ENCODE data around the gene VSX2.
"Not testable (repeated sequence)": the region's sequence is repeated elsewhere in the genome, so short reads cannot be mapped to it uniquely, and the experiment has no call there.

VSX2 gene

DNA sequence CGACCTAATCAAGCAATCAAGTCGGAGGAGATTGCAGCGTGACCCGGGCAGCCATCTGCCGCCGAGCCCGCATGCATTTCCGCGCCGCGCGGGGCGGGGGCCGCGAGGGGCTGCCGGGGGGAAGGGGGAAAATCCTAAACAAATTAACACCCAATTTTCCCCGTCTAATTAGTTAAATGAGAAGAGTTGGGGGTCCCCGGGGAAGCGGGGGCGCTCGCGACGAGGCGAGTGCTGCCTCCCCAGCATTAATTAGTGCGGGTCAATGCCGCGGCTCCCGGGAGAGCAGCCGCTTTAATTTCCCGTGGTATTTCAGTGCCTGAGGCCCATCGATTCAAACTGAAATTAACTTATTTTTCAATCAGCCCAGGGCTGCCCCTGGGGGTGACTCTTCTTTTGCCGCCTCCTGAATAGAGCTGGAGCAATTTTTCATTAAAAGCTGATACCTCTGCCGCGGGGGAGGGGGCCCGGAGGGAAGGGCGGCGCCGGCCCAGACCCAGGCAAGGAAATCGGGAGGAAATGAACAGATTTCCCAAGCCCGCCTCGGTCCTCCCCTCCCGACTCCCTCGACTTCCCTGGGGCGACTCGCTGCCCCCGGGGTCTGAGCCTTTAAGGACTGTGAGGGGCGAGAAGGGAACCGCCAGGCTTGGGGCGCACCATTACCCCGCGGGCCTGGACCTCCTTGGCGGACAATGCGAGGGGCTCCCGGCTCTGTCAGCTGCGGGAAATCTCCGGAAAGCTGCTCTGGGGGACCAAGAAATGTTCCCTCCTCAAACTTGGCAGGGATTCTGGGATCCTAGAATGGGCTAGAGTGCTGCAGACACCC, 18.9 kb downstream of the VSX2 start:
- Histone ChIP-seq H3K9me3 (ENCODE audit: low read length) (no peaks in the 10 kb centered on the region), H3K36me3 (ENCODE audit: insufficient read depth, low read length) (no peaks in the 10 kb centered on the region), H3K27me3 (ENCODE audit: insufficient read depth, low read length) (peaks cover 56% of the 10 kb centered on the region), H3K4me3 (ENCODE audit: low read length) (peak overlapping the region; percentile 53), H3K4me1 (ENCODE audit: insufficient read depth, low read length) (peaks cover 5% of the 10 kb centered on the region), H2AFZ (ENCODE audit: low read depth, low read length) (peak overlapping the region; percentile 72)

DNA sequence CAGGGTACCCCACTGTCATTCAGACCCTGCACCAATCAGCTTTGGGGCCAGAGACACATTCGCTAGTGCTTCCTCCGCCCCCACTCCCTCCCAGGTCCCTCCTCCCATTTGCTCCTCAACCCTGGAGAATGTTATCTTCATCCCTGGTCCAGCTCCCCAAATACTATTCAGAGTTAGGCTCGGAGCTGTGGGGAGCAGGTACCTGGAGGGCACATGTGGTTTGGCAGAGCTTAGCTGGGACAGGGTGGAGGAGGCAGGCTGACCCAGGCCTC, 19.5 kb downstream of the VSX2 start:
- H3K9me3 ChIP-seq (ENCODE audit: low read length): no peaks in the 10 kb centered on the region
- peaks cover 58% of the 10 kb centered on the region for H3K27me3 ChIP-seq (ENCODE audit: insufficient read depth, low read length)
- H3K4me3 ChIP-seq (ENCODE audit: low read length): no peak overlapping the region
- H3K36me3 ChIP-seq (ENCODE audit: insufficient read depth, low read length): no peaks in the 10 kb centered on the region
- H2AFZ ChIP-seq (ENCODE audit: low read depth, low read length): no peak overlapping the region
- peaks cover 5% of the 10 kb centered on the region for H3K4me1 ChIP-seq (ENCODE audit: insufficient read depth, low read length)

GRCh38 chr14:74259513-74259912, 20.3 kb downstream of the VSX2 start:
- no peaks in the 10 kb centered on the region for H3K36me3 ChIP-seq (ENCODE audit: insufficient read depth, low read length)
- peaks cover 5% of the 10 kb centered on the region for H3K4me1 ChIP-seq (ENCODE audit: insufficient read depth, low read length)
- H3K27me3 ChIP-seq (ENCODE audit: insufficient read depth, low read length): peaks cover 59% of the 10 kb centered on the region
- no peak overlapping the region for H3K4me3 ChIP-seq (ENCODE audit: low read length)
- no peaks in the 10 kb centered on the region for H3K9me3 ChIP-seq (ENCODE audit: low read length)
- no peak overlapping the region for H2AFZ ChIP-seq (ENCODE audit: low read depth, low read length)

- Histone ChIP-seq H3K36me3 (ENCODE audit: insufficient read depth, low read length) (no peaks in the 10 kb centered on the region), H3K4me3 (ENCODE audit: low read length) (no peak overlapping the region), H2AFZ (ENCODE audit: low read depth, low read length) (no peak overlapping the region), H3K27me3 (ENCODE audit: insufficient read depth, low read length) (peaks cover 55% of the 10 kb centered on the region), H3K4me1 (ENCODE audit: insufficient read depth, low read length) (peaks cover 5% of the 10 kb centered on the region), H3K9me3 (ENCODE audit: low read length) (no peaks in the 10 kb centered on the region)
Measured at GRCh38 chr14:74260525-74261233, 21.4 kb downstream of the VSX2 start.

- Histone ChIP-seq H3K4me3 (ENCODE audit: low read length) (no peak overlapping the region), H2AFZ (ENCODE audit: low read depth, low read length) (no peak overlapping the region), H3K4me1 (ENCODE audit: insufficient read depth, low read length) (peaks cover 5% of the 10 kb centered on the region), H3K9me3 (ENCODE audit: low read length) (no peaks in the 10 kb centered on the region), H3K36me3 (ENCODE audit: insufficient read depth, low read length) (no peaks in the 10 kb centered on the region), H3K27me3 (ENCODE audit: insufficient read depth, low read length) (peaks cover 56% of the 10 kb centered on the region)
Measured at GRCh38 chr14:74261288-74261687, 22.0 kb downstream of the VSX2 start.

DNA sequence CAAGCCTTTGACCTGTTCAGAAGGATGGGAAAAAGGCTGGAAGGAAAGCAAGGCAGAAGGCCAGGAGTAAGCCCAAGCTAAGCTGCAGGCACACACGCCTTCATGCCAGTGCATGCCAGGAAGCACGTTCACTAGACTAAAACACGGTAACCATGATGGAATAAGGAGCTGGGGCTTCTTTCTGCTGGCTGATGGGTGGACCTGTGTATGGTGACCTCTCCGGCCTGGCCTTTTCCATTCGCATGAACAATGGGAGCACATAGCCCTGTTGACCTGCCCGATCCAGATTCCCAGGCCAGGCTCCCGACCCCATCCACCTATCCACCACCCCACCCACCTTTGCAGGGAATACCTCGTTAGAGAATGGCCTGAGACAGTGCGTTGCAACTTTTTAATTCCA, 22.8 kb downstream of the VSX2 start:
- peaks cover 5% of the 10 kb centered on the region for H3K4me1 ChIP-seq (ENCODE audit: insufficient read depth, low read length)
- no peaks in the 10 kb centered on the region for H3K9me3 ChIP-seq (ENCODE audit: low read length)
- no peaks in the 10 kb centered on the region for H3K36me3 ChIP-seq (ENCODE audit: insufficient read depth, low read length)
- no peak overlapping the region for H3K4me3 ChIP-seq (ENCODE audit: low read length)
- H3K27me3 ChIP-seq (ENCODE audit: insufficient read depth, low read length): peaks cover 55% of the 10 kb centered on the region
- no peak overlapping the region for H2AFZ ChIP-seq (ENCODE audit: low read depth, low read length)

DNA sequence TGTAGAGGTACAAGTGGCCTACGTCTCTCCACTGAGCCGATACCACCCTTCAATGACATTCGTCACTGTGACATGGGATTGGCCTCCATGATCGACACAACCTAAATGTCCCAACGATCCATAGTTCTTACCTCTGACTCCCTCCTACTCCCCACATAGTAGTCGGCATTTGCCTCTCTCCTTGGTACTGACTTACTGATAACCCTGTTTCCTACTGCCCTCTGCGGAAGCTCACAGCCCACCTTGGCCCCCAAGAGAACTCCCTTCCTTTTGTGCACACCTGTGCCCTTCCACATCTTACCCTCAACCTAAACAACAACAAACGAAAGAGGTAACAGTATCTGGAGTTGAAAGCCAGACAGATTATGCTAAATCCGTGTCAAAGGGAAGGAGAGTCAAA, 23.9 kb downstream of the VSX2 start:
- H3K36me3 ChIP-seq (ENCODE audit: insufficient read depth, low read length): no peaks in the 10 kb centered on the region
- H3K27me3 ChIP-seq (ENCODE audit: insufficient read depth, low read length): peaks cover 55% of the 10 kb centered on the region
- H3K4me3 ChIP-seq (ENCODE audit: low read length): no peak overlapping the region
- H2AFZ ChIP-seq (ENCODE audit: low read depth, low read length): no peak overlapping the region
- H3K4me1 ChIP-seq (ENCODE audit: insufficient read depth, low read length): peaks cover 7% of the 10 kb centered on the region
- no peaks in the 10 kb centered on the region for H3K9me3 ChIP-seq (ENCODE audit: low read length)

GRCh38 chr14:74263921-74264320, 24.7 kb downstream of the VSX2 start:
- peaks cover 5% of the 10 kb centered on the region for H3K4me1 ChIP-seq (ENCODE audit: insufficient read depth, low read length)
- no peak overlapping the region for H2AFZ ChIP-seq (ENCODE audit: low read depth, low read length)
- H3K36me3 ChIP-seq (ENCODE audit: insufficient read depth, low read length): no peaks in the 10 kb centered on the region
- no peaks in the 10 kb centered on the region for H3K9me3 ChIP-seq (ENCODE audit: low read length)
- H3K27me3 ChIP-seq (ENCODE audit: insufficient read depth, low read length): peaks cover 47% of the 10 kb centered on the region
- H3K4me3 ChIP-seq (ENCODE audit: low read length): no peak overlapping the region

- Histone ChIP-seq H3K9me3 (ENCODE audit: low read length) (no peaks in the 10 kb centered on the region), H3K4me3 (ENCODE audit: low read length) (no peak overlapping the region), H3K36me3 (ENCODE audit: insufficient read depth, low read length) (no peaks in the 10 kb centered on the region), H3K27me3 (ENCODE audit: insufficient read depth, low read length) (peaks cover 32% of the 10 kb centered on the region), H3K4me1 (ENCODE audit: insufficient read depth, low read length) (peaks cover 5% of the 10 kb centered on the region), H2AFZ (ENCODE audit: low read depth, low read length) (no peak overlapping the region)
Measured at GRCh38 chr14:74265301-74265965, 26.2 kb downstream of the VSX2 start.

DNA sequence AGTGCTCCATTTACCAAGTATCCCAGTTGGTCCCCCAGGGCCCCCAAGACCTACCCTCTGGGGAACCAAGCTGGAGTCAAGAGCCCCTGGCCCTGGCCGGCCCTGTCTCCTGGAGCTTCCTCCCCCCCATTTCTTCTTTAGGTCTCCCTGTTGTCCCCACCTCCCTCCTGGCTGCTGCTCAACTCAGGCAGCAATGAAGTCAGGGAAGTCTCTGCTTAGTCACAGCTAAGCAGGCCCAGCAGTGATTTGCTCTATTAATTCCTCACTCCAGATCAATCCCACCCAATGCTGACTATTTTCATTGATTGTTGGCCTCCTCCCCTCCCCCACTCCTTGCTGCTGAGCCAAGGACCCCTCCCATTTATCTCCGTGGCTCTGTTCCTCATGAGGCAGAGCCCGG, 28.3 kb downstream of the VSX2 start:
- H3K9me3 ChIP-seq (ENCODE audit: low read length): no peaks in the 10 kb centered on the region
- H2AFZ ChIP-seq (ENCODE audit: low read depth, low read length): no peak overlapping the region
- peaks cover 15% of the 10 kb centered on the region for H3K27me3 ChIP-seq (ENCODE audit: insufficient read depth, low read length)
- H3K4me1 ChIP-seq (ENCODE audit: insufficient read depth, low read length): peaks cover 5% of the 10 kb centered on the region
- H3K36me3 ChIP-seq (ENCODE audit: insufficient read depth, low read length): no peaks in the 10 kb centered on the region
- no peak overlapping the region for H3K4me3 ChIP-seq (ENCODE audit: low read length)

GRCh38 chr14:74270382-74271177, 31.3 kb downstream of the VSX2 start:
- H3K9me3 ChIP-seq (ENCODE audit: low read length): not testable (repeated sequence)

DNA sequence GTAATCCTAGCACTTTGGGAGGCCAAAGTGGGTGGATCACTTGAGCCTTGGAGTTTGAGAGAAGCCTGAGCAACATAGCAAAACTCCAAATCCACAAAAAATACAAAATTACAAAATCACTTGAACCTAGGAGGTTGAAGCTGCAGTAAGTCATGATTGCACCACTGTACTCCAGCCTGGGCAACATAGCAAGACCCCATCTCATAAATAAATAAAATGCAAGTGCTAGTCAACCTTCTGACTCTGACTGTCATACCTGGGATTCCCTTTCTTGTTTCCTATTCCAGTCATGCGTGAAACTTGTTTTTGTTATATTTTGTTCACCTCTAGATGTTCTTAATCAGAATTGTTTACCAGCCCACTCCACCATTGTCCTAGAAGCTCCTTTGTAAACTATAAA, 32.1 kb downstream of the VSX2 start:
- Histone ChIP-seq H3K4me1 (ENCODE audit: insufficient read depth, low read length) (peaks cover 5% of the 10 kb centered on the region), H3K27me3 (ENCODE audit: insufficient read depth, low read length) (no peaks in the 10 kb centered on the region), H3K36me3 (ENCODE audit: insufficient read depth, low read length) (no peaks in the 10 kb centered on the region), H3K9me3 (ENCODE audit: low read length) (no peaks in the 10 kb centered on the region), H3K4me3 (ENCODE audit: low read length) (no peak overlapping the region), H2AFZ (ENCODE audit: low read depth, low read length) (no peak overlapping the region)

More at GRCh38 chr14:74270382-74271177, 31.3 kb downstream of the VSX2 start:
- H3K36me3 ChIP-seq (ENCODE audit: insufficient read depth, low read length); H3K4me1 ChIP-seq (ENCODE audit: insufficient read depth, low read length); H2AFZ ChIP-seq (ENCODE audit: low read depth, low read length); H3K27me3 ChIP-seq (ENCODE audit: insufficient read depth, low read length); H3K4me3 ChIP-seq (ENCODE audit: low read length): not testable (repeated sequence)
